PFSK-1 (cell line): ENCODE measurements around the gene CDH3.

Experiments
- POLR2AphosphoS5 ChIP-seq: IDR thresholded peaks from 2 replicates; pipeline ENCODE4 v1.6.1; 2012; ENCODE audit warnings: low read depth, mild to moderate bottlenecking, control low read depth, low read length, moderate library complexity
- REST ChIP-seq, 2 experiments: IDR thresholded peaks; 2 replicates each; pipeline versions ENCODE4 v1.6.1 to v1.8.0; 2011 to 2012; ENCODE audit warnings: low read depth in 2 of 2, low read length in 2 of 2, control low read depth in 1 of 2, inconsistent platforms in 1 of 2, mild to moderate bottlenecking in 1 of 2, moderate library complexity in 1 of 2; ENCODE audit not compliant: insufficient read depth in 1 of 2

- TF ChIP-seq POLR2AphosphoS5 (no peak), REST (IDR thresholded peaks at IDR 0.05; ENCODE audit: insufficient read depth in 1 of 2, low read depth in 2 of 2, low read length in 2 of 2) (no peak)
These were observed 44.8 kb downstream of the CDH3 start for GRCh38 chr16:68689921-68690320.
